ENCODE data around the gene MTLN.

DNA sequence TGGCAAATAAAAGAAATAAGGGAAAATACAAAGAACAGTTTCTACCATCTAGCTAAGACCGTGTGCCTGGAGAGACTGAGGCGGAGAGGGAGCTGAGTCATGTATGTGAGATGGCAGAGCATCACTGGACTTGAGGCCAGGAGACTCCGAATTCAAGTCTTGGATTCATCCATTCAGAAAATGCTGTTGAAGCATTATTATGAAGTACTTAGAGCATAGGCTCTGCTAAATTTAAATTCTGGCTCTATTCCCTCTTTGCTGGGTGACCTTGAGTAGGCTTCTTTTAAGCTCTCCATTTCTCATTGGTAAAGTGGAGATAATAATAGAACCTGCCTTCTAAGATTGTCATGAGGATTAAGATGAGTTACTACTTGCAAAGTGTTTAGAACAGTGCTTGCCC lies 42.2 kb downstream of the MTLN start:
- TF ChIP-seq CTCF (IDR thresholded peaks at IDR 0.05) (no peak), ZFX (IDR thresholded peaks at IDR 0.05; ENCODE audit: borderline replicate concordance) (no peak)
